IMR-90 (cell line): ENCODE measurements around the gene CCL11. TPM values are rescaled to one million over a fixed set of nuclear protein-coding genes. Genes with fewer than 3 reads are reported as not detected.

Experiments used
- ATAC-seq: fragments of 200-7000 bp; cut with Tn5 transposase; 2 replicates; pipeline ENCODE4 v1.9.1; 2020; ENCODE audit warnings: low read depth, mild to moderate bottlenecking, moderate library complexity
- BruUV-seq: library from RNA; stranded (reverse); fragments of 400-500 nt; replicated peaks from 2 replicates; lab custom pipeline; 2021; lab: Mats Ljungman, UMichigan
- CTCF ChIA-PET: fragments of 300-600 bp; formaldehyde crosslinking; extraction: SDS; loops from one replicate; lab custom pipeline; 2021; ENCODE audit warnings: antibody characterized with exemption; lab: Yijun Ruan, JAX
- POLR2A ChIA-PET: fragments of 300-600 bp; sonication (Branson Sonifier 250); formaldehyde crosslinking; loops from one replicate; lab custom pipeline; 2022; ENCODE audit warnings: antibody characterized with exemption; ENCODE audit not compliant: unreplicated experiment; lab: Charles Lee
- DNase-seq: peaks from one replicate; pipeline ENCODE4 v3.0.0; 2013
- H2AFZ ChIP-seq: replicated peaks from 2 replicates; pipeline ENCODE3; 2013; ENCODE audit warnings: low read length, mild to moderate bottlenecking; ENCODE audit not compliant: poor library complexity
- H2AK5ac ChIP-seq: 2 replicates; pipeline ENCODE4 v1.6.1; 2013; ENCODE audit warnings: low read depth, low read length, inconsistent platforms
- H2AK9ac ChIP-seq: replicated peaks from 2 replicates; pipeline ENCODE3; 2013; ENCODE audit warnings: mild to moderate bottlenecking, low read depth, low read length, moderate library complexity; ENCODE audit not compliant: poor library complexity
- H2BK120ac ChIP-seq: 2 replicates; pipeline ENCODE4 v1.6.1; 2013; ENCODE audit warnings: low read depth, low read length, inconsistent platforms
- H2BK15ac ChIP-seq: 3 replicates; pipeline ENCODE4 v1.6.1; 2013; ENCODE audit warnings: low read depth, low read length, inconsistent platforms
- H2BK20ac ChIP-seq: 2 replicates; pipeline ENCODE4 v1.6.1; 2013; ENCODE audit warnings: low read depth, mild to moderate bottlenecking, inconsistent platforms, low read length, moderate library complexity
- H2BK5ac ChIP-seq: 2 replicates; pipeline ENCODE4 v1.6.1; 2013; ENCODE audit warnings: mild to moderate bottlenecking, low read depth, low read length, inconsistent platforms; ENCODE audit not compliant: poor library complexity, severe bottlenecking
- H3K14ac ChIP-seq: replicated peaks from 2 replicates; pipeline ENCODE4 v1.6.1; 2013; ENCODE audit warnings: low read depth, low read length, inconsistent platforms
- H3K18ac ChIP-seq: 2 replicates; pipeline ENCODE4 v1.6.1; 2013; ENCODE audit warnings: low read depth, low read length, control low read depth
- H3K23ac ChIP-seq: 2 replicates; pipeline ENCODE4 v1.6.1; 2013; ENCODE audit warnings: low read depth, low read length, inconsistent platforms
- H3K27ac ChIP-seq: 2 replicates; pipeline ENCODE4 v1.5.1; 2013; ENCODE audit warnings: mild to moderate bottlenecking, control low read depth, low read length; ENCODE audit not compliant: insufficient read depth
- H3K27me3 ChIP-seq: 2 replicates; pipeline ENCODE4 v1.6.1; 2013; ENCODE audit warnings: low read length; ENCODE audit not compliant: control insufficient read depth, insufficient read depth
- H3K36me3 ChIP-seq: 2 replicates; pipeline ENCODE4 v1.6.1; 2013; ENCODE audit warnings: low read length, mixed read lengths; ENCODE audit not compliant: control insufficient read depth, insufficient read depth
- H3K4ac ChIP-seq: 2 replicates; pipeline ENCODE4 v1.6.1; 2013; ENCODE audit warnings: low read depth, low read length, inconsistent platforms
- H3K4me1 ChIP-seq: 2 replicates; pipeline ENCODE4 v1.6.1; 2013; ENCODE audit warnings: low read length, mixed read lengths; ENCODE audit not compliant: control insufficient read depth, insufficient read depth
- H3K4me2 ChIP-seq: 2 replicates; pipeline ENCODE4 v1.6.1; 2013; ENCODE audit warnings: low read depth, mild to moderate bottlenecking, control low read depth, low read length, moderate library complexity
- H3K4me3 ChIP-seq: 2 replicates; pipeline ENCODE4 v1.5.1; 2013; ENCODE audit warnings: low read depth, mild to moderate bottlenecking, control low read depth, low read length, moderate library complexity; ENCODE audit not compliant: insufficient read depth
- H3K56ac ChIP-seq: 2 replicates; pipeline ENCODE4 v1.6.1; 2013; ENCODE audit warnings: low read length, inconsistent platforms; ENCODE audit not compliant: insufficient read depth; ENCODE audit errors: extremely low read depth
- H3K79me1 ChIP-seq, 2 experiments: 2 replicates each; pipeline ENCODE4 v1.6.1; 2013; ENCODE audit warnings: low read length in 2 of 2, inconsistent platforms in 1 of 2, low read depth in 1 of 2
- H3K9ac ChIP-seq: 2 replicates; pipeline ENCODE4 v1.6.1; 2013; ENCODE audit warnings: low read depth, low read length, control low read depth
- H3K9me1 ChIP-seq: 2 replicates; pipeline ENCODE4 v1.6.1; 2013; ENCODE audit warnings: low read length, inconsistent platforms; ENCODE audit not compliant: insufficient read depth
- H3K9me3 ChIP-seq: 2 replicates; pipeline ENCODE4 v1.6.1; 2013; ENCODE audit warnings: low read length; ENCODE audit not compliant: control insufficient read depth, insufficient read depth
- H4K20me1 ChIP-seq: 2 replicates; pipeline ENCODE4 v1.6.1; 2013; ENCODE audit warnings: low read length, inconsistent platforms; ENCODE audit not compliant: insufficient read depth
- H4K5ac ChIP-seq: 2 replicates; pipeline ENCODE4 v1.6.1; 2013; ENCODE audit warnings: mild to moderate bottlenecking, low read depth, low read length, control low read depth
- H4K8ac ChIP-seq, 2 experiments: 2 replicates each; pipeline ENCODE4 v1.6.1; 2013; ENCODE audit warnings: low read depth in 2 of 2, low read length in 2 of 2, control low read depth in 1 of 2, inconsistent platforms in 1 of 2
- H4K91ac ChIP-seq: 2 replicates; pipeline ENCODE4 v1.6.1; 2013; ENCODE audit warnings: low read depth, low read length, inconsistent platforms; ENCODE audit not compliant: insufficient read depth
- BHLHE40 ChIP-seq: fragments of 150-350 bp; IDR thresholded peaks from 2 replicates; pipeline ENCODE4 v1.6.1; 2016; ENCODE audit warnings: mild to moderate bottlenecking, low read depth, low read length
- CEBPB ChIP-seq: IDR thresholded peaks from 2 replicates; pipeline ENCODE4 v1.6.1; 2012; ENCODE audit warnings: low read depth, low read length, improper control_type of control experiment
- CHD1 ChIP-seq: IDR thresholded peaks from 2 replicates; pipeline ENCODE4 v1.6.1; 2012; ENCODE audit warnings: low read depth, low read length, improper control_type of control experiment
- MAFK ChIP-seq: IDR thresholded peaks from 2 replicates; pipeline ENCODE4 v1.6.1; 2012; ENCODE audit warnings: low read depth, low read length, improper control_type of control experiment
- MAZ ChIP-seq: IDR thresholded peaks from 2 replicates; pipeline ENCODE4 v1.6.1; 2012; ENCODE audit warnings: low read depth, mild to moderate bottlenecking, low read length, improper control_type of control experiment, moderate library complexity, borderline replicate concordance
- MXI1 ChIP-seq: IDR thresholded peaks from 2 replicates; pipeline ENCODE4 v1.6.1; 2012; ENCODE audit warnings: low read depth, mild to moderate bottlenecking, low read length, moderate library complexity, borderline replicate concordance
- NFE2L2 ChIP-seq: fragments of 150-350 bp; IDR thresholded peaks from 2 replicates; pipeline ENCODE4 v1.6.1; 2016; ENCODE audit warnings: low read depth, mild to moderate bottlenecking, low read length
- RCOR1 ChIP-seq: IDR thresholded peaks from 2 replicates; pipeline ENCODE4 v1.6.1; 2012; ENCODE audit warnings: mild to moderate bottlenecking, low read length, improper control_type of control experiment; ENCODE audit not compliant: insufficient replicate concordance
- SMC3 ChIP-seq: fragments of 150-350 bp; IDR thresholded peaks from 2 replicates; pipeline ENCODE4 v1.6.1; 2016; ENCODE audit warnings: low read depth, mild to moderate bottlenecking, antibody characterized with exemption, low read length, moderate library complexity
- whole genome bisulfite sequencing, 2 experiments: methylation state at CpG; one replicate each; pipeline versions ENCODE4 v1.1.5 to v1.1.7; 2013; ENCODE audit warnings: missing lambda C conversion rate in 2 of 2; ENCODE audit not compliant: insufficient read length in 1 of 2; ENCODE audit errors: extremely low coverage in 2 of 2; 5-methylcytosine and 5-hydroxymethylcytosine counted together
- dilution Hi-C: fragments of 300-500 bp; cut with HindIII; formaldehyde crosslinking; loops from one replicate; pipeline ENCODE4 v1.14.3; 2018; ENCODE audit warnings: low sequenced_read_pairs; ENCODE audit not compliant: unreplicated experiment
- in situ Hi-C: fragments of 300-500 bp; cut with MboI; formaldehyde crosslinking; loops from 3 replicates; pipeline ENCODE4 v1.14.3; 2019; ENCODE audit warnings: low sequenced_read_pairs, inconsistent platforms, mixed read lengths
- intact Hi-C: fragments of 100-400 bp; cut with micrococcal nuclease; formaldehyde crosslinking; loops from 2 replicates; pipeline ENCODE4 v1.10.0; 2022
- polyA plus RNA-seq, 3 experiments: library from polyadenylated mRNA; depleted of rRNA; stranded (reverse); fragments of >200 nt; gene quantifications; 2 replicates each; pipeline ENCODE4 v1.2.3, GENCODE V29; 2012; ENCODE audit warnings: low replicate concordance in 1 of 3
- total RNA-seq: library from RNA; depleted of rRNA; stranded (reverse); fragments of >200 nt; gene quantifications from 2 replicates; pipeline ENCODE4 v1.2.3, GENCODE V29; 2012
- TF ChIP-seq, protein P1 (sequence below): fragments of 150-350 bp; IDR thresholded peaks from 2 replicates; pipeline ENCODE4 v1.6.1; 2016; ENCODE audit warnings: low read depth, mild to moderate bottlenecking, low read length, moderate library complexity, borderline replicate concordance
- TF ChIP-seq, protein P2 (sequence below): fragments of 150-350 bp; IDR thresholded peaks from 2 replicates; pipeline ENCODE4 v1.6.1; 2017; ENCODE audit warnings: mild to moderate bottlenecking, antibody characterized with exemption, low read length, low read depth
- TF ChIP-seq, protein P3 (sequence below): conservative IDR thresholded peaks from 2 replicates; pipeline ENCODE4 v1.5.1; 2012; ENCODE audit warnings: mild to moderate bottlenecking, low read depth, low read length, improper control_type of control experiment

The CCL11 gene
- total and polyA plus RNA-seq, 2 of the 4 experiments (the other 2 are of a cell fraction): not detected

DNA sequence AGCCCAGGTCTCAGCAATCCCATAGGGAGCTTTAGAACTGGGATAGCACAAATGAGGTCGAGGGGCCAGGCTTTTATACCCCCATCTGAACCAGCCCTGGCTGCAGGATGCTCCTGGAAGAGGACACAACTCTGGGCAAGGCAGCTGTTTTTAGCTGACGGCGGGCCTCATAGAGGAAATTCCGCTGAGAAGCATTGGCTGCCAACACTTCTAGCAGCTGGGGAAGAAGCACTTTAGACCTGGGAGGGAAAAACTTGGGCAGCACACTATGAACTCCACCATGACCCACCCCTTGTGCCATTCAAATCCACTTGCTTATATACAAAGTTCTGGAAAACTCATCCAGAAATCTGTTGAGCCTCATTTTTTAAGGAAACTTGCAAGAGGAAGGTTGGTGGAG is 5.0 kb downstream of the CCL11 start:
- Histone ChIP-seq H3K27ac (no peak overlapping the region), H2BK20ac (no peak overlapping the region), H2AK9ac (no peak overlapping the region), H2BK5ac (no peak overlapping the region), H3K9ac (no peak overlapping the region), H3K36me3 (no peaks in the 10 kb centered on the region), H3K4me3 (no peak overlapping the region), H3K23ac (no peak overlapping the region), H4K91ac (no peak overlapping the region), H2AFZ (no peak overlapping the region), H3K4ac (no peak overlapping the region), H4K5ac (no peak overlapping the region), H3K9me1 (no peaks in the 10 kb centered on the region), H3K9me3 (no peaks in the 10 kb centered on the region), H4K20me1 (no peaks in the 10 kb centered on the region), H3K4me1 (no peaks in the 10 kb centered on the region; the same call in 1 of the 2 replicates), H3K18ac (no peak overlapping the region), H4K8ac (no peak overlapping the region), H3K27me3 (peaks cover 5% of the 10 kb centered on the region), H3K14ac (no peak overlapping the region), H2AK5ac (no peak overlapping the region), H3K56ac (no peak overlapping the region), H2BK15ac (no peak overlapping the region), H3K79me1 (no peaks in the 10 kb centered on the region), H3K4me2 (no peak overlapping the region), H2BK120ac (no peak overlapping the region)
- ATAC-seq (no peak), DNase-seq (no peak)
- dilution Hi-C loops (no loop called here), in situ Hi-C loops (no loop called here), intact Hi-C loops (no loop called here)
- BruUV-seq: no TSS peak
- WGBS, 2 experiments: no CpG with 5 or more reads among the region's 4 CpGs
- TF ChIP-seq RCOR1 (no peak), SMC3 (no peak), MXI1 (no peak), BHLHE40 (no peak), CEBPB (no peak), CHD1 (no peak), MAFK (no peak), NFE2L2 (no peak), MAZ (no peak)
- TF ChIP-seq, protein P1, sequence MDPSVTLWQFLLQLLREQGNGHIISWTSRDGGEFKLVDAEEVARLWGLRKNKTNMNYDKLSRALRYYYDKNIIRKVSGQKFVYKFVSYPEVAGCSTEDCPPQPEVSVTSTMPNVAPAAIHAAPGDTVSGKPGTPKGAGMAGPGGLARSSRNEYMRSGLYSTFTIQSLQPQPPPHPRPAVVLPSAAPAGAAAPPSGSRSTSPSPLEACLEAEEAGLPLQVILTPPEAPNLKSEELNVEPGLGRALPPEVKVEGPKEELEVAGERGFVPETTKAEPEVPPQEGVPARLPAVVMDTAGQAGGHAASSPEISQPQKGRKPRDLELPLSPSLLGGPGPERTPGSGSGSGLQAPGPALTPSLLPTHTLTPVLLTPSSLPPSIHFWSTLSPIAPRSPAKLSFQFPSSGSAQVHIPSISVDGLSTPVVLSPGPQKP: no peak
- TF ChIP-seq, protein P2, sequence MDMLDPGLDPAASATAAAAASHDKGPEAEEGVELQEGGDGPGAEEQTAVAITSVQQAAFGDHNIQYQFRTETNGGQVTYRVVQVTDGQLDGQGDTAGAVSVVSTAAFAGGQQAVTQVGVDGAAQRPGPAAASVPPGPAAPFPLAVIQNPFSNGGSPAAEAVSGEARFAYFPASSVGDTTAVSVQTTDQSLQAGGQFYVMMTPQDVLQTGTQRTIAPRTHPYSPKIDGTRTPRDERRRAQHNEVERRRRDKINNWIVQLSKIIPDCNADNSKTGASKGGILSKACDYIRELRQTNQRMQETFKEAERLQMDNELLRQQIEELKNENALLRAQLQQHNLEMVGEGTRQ: no peak
- TF ChIP-seq, protein P3, sequence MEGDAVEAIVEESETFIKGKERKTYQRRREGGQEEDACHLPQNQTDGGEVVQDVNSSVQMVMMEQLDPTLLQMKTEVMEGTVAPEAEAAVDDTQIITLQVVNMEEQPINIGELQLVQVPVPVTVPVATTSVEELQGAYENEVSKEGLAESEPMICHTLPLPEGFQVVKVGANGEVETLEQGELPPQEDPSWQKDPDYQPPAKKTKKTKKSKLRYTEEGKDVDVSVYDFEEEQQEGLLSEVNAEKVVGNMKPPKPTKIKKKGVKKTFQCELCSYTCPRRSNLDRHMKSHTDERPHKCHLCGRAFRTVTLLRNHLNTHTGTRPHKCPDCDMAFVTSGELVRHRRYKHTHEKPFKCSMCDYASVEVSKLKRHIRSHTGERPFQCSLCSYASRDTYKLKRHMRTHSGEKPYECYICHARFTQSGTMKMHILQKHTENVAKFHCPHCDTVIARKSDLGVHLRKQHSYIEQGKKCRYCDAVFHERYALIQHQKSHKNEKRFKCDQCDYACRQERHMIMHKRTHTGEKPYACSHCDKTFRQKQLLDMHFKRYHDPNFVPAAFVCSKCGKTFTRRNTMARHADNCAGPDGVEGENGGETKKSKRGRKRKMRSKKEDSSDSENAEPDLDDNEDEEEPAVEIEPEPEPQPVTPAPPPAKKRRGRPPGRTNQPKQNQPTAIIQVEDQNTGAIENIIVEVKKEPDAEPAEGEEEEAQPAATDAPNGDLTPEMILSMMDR: no peak
- POLR2A ChIA-PET: no interaction called here
- CTCF ChIA-PET: interaction anchor here (1.8 kb wide), 1 partner anchor 90 kb away, joined by 4 read pairs; no protein-coding TSS in a partner anchor
